Fibroblast of skin of scalp (primary cell): ENCODE results near the gene ADIG. TPM values are rescaled to one million over a fixed set of nuclear protein-coding genes. Genes with fewer than 3 reads are reported as not detected.
A peak's percentile ranks its signal among the peaks of the same experiment; 100 is the strongest.

Experiments used
- DNase-seq: peaks from one replicate; pipeline ENCODE4 v3.0.0-alpha.2; 2013
- polyA plus RNA-seq, 2 experiments: library from polyadenylated mRNA; unstranded; fragments of 120-200 nt; gene quantifications; one replicate each; pipeline ENCODE4 v1.2.1, GENCODE V29; 2013; ENCODE audit not compliant: insufficient read length in 2 of 2

ADIG gene
- not detected for polyA plus RNA-seq (2013, experiment 1 of 2; ENCODE audit: insufficient read length)
- polyA plus RNA-seq (2013, experiment 2 of 2; ENCODE audit: insufficient read length), result not detected

GRCh38 chr20:38581013-38581412 lies at the start of gene ADIG:
Gene ADIG (plus strand): TSS chr20:38581197. CDS start chr20:38581251, 54 bp downstream.
- DNase-seq, result peak; percentile 25

- DNase-seq, result no peak
Observed at GRCh38 chr20:38534756-38535155, 46.2 kb upstream of the ADIG start.

- peak; percentile 18 for DNase-seq
Observed at GRCh38 chr20:38536310-38536709, 44.7 kb upstream of the ADIG start.

- DNase-seq, result peak; percentile 4
Observed at GRCh38 chr20:38537176-38537575, 43.8 kb upstream of the ADIG start.

GRCh38 chr20:38538789-38539188 lies 42.2 kb upstream of the ADIG start:
- no peak for DNase-seq

GRCh38 chr20:38543014-38543906 lies 37.7 kb upstream of the ADIG start:
- no peak for DNase-seq

GRCh38 chr20:38545771-38546170 lies 35.2 kb upstream of the ADIG start:
- DNase-seq, result no peak

- no peak for DNase-seq
Observed at GRCh38 chr20:38547288-38548085, 33.5 kb upstream of the ADIG start.

GRCh38 chr20:38548356-38549083 lies 32.5 kb upstream of the ADIG start:
- no peak for DNase-seq

GRCh38 chr20:38550274-38550673 lies 30.7 kb upstream of the ADIG start:
- peak; percentile 2 for DNase-seq

GRCh38 chr20:38551056-38551626 lies 29.9 kb upstream of the ADIG start:
- DNase-seq, result no peak

GRCh38 chr20:38554986-38555385 lies 26.0 kb upstream of the ADIG start:
- no peak for DNase-seq

- DNase-seq, result no peak
Observed at GRCh38 chr20:38555395-38555794, 25.6 kb upstream of the ADIG start.

GRCh38 chr20:38557174-38557573 lies 23.8 kb upstream of the ADIG start:
- DNase-seq, result no peak

GRCh38 chr20:38558596-38559360 lies 22.2 kb upstream of the ADIG start:
- no peak for DNase-seq

GRCh38 chr20:38559764-38560163 lies 21.2 kb upstream of the ADIG start:
- DNase-seq, result no peak

- no peak for DNase-seq
Observed at GRCh38 chr20:38563802-38564431, 17.1 kb upstream of the ADIG start.

- no peak for DNase-seq
Observed at GRCh38 chr20:38564680-38565079, 16.3 kb upstream of the ADIG start.

- DNase-seq, result no peak
Observed at GRCh38 chr20:38566036-38566598, 14.9 kb upstream of the ADIG start.

- DNase-seq, result no peak
Observed at GRCh38 chr20:38569747-38570525, 11.1 kb upstream of the ADIG start.
